AG09319 (cell line): ENCODE data around the gene RCE1.

Source experiments
- DNase-seq: peaks from one replicate; pipeline ENCODE4 v3.0.0-alpha.2; 2010; ENCODE audit warnings: low read depth; ENCODE audit errors: extremely low read depth
- TF ChIP-seq, protein P1 (sequence below): IDR thresholded peaks from 2 replicates; pipeline ENCODE4 v1.5.1; 2011; ENCODE audit warnings: low read depth, mild to moderate bottlenecking, inconsistent platforms, low read length, moderate library complexity

The RCE1 gene

DNA sequence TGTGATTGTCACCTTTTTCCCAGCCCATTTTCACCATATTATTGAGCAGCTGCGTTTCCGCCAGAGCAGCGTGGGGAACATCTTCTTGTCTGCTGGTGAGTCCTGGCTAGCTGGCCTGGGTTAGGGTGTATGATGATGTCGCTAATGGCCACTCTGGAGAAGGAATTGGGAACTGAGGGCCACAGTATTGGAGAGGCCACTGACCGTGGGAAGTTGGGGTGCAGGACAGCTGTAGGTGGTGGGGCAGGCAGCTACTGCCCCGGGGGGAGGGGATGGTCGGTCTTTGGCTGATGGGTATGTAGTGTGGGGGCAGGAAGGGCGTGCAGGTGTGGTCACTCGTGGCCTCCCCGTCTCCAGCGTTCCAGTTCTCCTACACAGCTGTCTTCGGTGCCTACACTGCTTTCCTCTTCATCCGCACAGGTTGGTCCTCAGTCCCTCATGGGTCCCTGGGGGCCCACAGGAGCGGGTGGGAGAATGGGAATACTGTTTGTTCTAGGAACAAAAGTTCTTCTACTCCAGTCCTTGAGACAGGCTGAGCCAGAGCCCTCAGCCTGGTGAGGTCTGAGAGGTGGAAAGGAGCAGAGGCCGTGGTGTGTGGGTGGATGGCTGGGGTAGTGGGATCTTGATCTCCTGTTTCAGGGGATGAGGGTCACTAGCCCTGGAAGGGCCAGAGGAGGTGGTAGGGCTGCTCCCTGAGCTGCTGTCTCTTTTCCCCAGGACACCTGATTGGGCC lies 2.1 kb downstream of the RCE1 start:
- TF ChIP-seq, protein P1, sequence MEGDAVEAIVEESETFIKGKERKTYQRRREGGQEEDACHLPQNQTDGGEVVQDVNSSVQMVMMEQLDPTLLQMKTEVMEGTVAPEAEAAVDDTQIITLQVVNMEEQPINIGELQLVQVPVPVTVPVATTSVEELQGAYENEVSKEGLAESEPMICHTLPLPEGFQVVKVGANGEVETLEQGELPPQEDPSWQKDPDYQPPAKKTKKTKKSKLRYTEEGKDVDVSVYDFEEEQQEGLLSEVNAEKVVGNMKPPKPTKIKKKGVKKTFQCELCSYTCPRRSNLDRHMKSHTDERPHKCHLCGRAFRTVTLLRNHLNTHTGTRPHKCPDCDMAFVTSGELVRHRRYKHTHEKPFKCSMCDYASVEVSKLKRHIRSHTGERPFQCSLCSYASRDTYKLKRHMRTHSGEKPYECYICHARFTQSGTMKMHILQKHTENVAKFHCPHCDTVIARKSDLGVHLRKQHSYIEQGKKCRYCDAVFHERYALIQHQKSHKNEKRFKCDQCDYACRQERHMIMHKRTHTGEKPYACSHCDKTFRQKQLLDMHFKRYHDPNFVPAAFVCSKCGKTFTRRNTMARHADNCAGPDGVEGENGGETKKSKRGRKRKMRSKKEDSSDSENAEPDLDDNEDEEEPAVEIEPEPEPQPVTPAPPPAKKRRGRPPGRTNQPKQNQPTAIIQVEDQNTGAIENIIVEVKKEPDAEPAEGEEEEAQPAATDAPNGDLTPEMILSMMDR = no peak

DNA sequence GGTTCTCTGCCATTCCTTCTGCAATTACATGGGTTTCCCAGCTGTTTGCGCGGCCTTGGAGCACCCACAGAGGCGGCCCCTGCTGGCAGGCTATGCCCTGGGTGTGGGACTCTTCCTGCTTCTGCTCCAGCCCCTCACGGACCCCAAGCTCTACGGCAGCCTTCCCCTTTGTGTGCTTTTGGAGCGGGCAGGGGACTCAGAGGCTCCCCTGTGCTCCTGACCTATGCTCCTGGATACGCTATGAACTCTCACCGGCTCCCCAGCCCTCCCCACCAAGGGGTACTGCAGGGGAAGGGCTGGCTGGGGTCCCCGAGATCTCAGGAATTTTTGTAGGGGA lies 2.6 kb downstream of the RCE1 start:
- DNase-seq = no peak
- TF ChIP-seq, protein P1 = no peak

More for the DNA sequence above, 2.1 kb downstream of the RCE1 start:
- no peak for DNase-seq

DNA sequence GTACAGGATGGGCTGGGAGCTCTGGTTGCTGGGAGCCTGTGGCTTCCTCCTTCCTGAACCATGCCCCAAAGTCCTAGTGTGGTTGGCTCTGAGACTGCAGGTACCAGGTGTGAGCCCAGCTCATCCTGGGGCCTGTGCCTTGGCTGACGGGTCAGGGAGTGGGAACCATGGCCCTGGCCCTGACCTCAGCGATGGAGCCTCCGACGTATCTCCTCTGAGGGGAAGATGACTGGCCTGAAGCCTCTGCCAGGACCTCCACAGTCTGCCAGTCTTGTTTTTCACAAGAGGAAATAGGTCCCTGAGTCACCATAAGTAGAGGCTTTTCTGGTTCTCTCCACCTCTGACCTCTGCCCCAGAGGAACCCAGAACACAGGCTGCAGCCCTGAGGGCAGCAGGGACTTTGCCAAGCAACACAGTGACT lies 3.4 kb downstream of the RCE1 start:
- TF ChIP-seq, protein P1 = no peak
- no peak for DNase-seq

DNA sequence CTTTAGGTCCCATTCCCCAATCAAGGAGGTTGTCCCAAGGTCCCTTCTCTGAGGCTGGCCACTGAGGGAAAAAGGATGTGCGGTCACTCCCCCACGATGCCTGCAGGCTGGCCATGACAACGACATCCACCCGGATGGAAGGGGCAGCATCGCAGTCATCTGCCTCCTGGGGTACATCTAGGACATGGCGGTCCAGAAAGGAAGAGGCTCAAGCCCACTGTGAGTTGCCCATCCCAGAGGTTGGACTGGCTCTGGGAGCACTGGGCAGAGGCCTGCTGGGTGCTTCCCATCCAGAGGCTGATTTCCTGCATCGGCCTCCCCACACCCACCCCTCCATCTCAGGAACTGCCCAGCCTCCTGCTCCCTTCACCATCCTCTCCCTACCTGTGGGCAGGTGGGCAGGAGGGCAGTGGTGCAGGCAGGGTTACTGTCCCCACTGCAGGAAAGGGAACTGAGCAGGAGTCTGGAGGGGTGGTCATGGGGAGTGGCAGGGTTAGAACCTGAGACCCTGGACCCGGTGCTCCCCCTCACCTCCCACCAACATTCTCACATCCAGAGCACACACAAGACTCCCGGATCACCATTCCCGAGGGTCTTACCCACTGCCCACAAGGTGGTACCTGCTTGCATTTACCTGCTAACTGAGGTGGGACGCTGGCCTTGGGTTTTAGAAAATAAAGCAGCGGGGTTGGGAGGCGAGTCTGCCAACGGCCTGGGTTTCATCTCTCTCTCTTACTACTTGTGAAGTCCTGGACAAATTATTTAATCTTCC lies 4.4 kb downstream of the RCE1 start:
- TF ChIP-seq, protein P1 = no peak
- DNase-seq = no peak

DNA sequence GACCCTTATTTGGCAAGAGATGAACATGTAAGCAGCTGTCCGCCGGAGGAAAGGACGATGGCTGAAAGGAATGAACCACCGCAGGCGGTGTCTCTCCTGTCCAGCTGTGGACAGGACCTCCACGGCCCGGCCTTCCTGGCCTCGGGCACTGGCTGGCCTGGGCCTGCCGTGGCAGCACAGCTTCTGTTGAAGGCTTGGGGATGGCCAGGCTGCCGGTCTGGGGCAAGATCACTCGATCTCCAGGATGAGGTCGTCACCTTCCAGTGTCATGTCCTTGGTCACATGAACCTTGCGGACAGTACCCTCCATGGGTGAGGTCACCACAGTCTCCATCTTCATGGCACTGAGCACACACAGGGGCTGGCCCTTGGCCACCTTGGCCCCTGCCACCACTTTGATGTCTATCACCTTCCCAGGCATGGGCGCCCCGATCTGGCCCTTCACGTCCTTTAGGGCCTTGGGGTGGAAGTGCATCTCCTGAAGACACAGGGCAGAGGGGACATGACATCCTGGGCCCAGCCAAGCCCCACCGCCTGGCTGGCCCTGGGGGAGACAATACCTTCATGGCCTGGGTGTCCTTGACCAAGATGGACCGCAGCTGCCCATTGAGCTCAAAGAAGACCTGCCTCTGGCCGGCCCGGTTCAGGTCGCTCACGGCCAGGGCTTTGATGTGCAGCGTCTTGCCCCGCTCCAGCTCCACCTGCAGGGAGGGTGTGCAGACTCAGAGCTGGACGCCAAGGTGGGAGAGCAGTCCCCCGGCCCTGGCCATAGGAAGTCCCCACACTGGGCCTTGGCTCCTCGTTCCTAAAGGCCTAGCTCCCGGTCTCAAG lies 5.6 kb downstream of the RCE1 start:
- no peak for DNase-seq
- TF ChIP-seq, protein P1 = no peak

DNA sequence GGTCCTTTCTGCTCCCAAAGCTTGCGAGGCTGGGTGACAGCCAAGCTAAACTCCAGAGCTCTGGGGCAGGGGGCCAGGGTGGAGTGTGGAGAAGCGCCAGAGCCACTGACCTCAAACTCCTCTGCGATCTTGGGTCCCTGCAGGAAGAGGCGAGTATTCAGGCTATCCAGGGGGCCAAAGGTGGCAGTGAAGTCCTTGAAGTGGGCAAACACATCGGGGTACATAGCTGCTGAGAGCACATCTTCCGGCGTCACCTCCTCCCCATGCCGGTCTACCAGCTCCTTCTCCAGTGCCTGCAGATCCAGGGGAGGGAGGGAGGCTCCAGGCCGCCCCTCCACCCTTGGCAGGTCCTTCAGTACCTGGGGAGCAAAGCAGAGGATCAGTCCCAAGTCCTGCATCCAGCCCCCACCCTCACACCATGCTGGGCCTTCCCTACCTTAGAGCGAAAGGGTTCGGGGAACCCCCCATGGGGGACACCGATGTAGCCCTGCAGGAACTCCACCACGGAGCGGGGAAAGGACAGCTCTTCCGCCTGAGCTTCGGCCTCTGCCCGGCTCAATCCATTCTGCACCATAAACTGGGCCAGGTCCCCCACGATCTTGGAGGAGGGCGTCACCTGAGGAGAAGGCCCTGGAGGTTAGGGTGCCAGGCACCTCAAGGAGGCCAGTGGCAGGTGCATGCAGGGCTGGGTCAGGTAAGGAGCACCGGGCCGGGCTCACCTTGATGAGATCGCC lies 6.4 kb downstream of the RCE1 start:
- TF ChIP-seq, protein P1 = no peak
- no peak for DNase-seq
